HL-60 (cell line): ENCODE data around the gene GMDS.

ENCODE experiments used
- DNase-seq, 2 experiments: peaks; one replicate each; pipeline ENCODE4 v3.0.0-alpha.2; 2010 to 2020; ENCODE audit warnings: low read depth in 1 of 2, low spot score in 1 of 2
- H3K27ac ChIP-seq: fragments of 250-450 bp; sonication (Bioruptor Pico); replicated peaks from 2 replicates; pipeline ENCODE4 v1.5.1; 2020; ENCODE audit warnings: mild to moderate bottlenecking, moderate library complexity
- H3K27me3 ChIP-seq: fragments of 250-450 bp; sonication (Bioruptor Pico); 2 replicates; pipeline ENCODE4 v1.5.1; 2021; ENCODE audit warnings: mild to moderate bottlenecking, moderate library complexity; ENCODE audit not compliant: insufficient read depth, poor library complexity, severe bottlenecking
- H3K4me3 ChIP-seq: replicated peaks from 2 replicates; pipeline ENCODE4 v1.5.1; 2011; ENCODE audit warnings: mild to moderate bottlenecking, control low read depth, low read length; ENCODE audit not compliant: insufficient read depth
- CTCF ChIP-seq: IDR thresholded peaks from one replicate; pipeline ENCODE4 v1.5.1; 2011; ENCODE audit warnings: low read length, control low read depth, inconsistent platforms; ENCODE audit not compliant: insufficient read depth
- GABPA ChIP-seq: IDR thresholded peaks from 2 replicates; pipeline ENCODE4 v1.6.1; 2012; ENCODE audit warnings: low read depth
- POLR2AphosphoS5 ChIP-seq: IDR thresholded peaks from 2 replicates; pipeline ENCODE4 v1.6.1; 2012; ENCODE audit warnings: low read depth
- REST ChIP-seq: IDR thresholded peaks from 2 replicates; pipeline ENCODE4 v1.6.1; 2012; ENCODE audit warnings: low read depth; ENCODE audit not compliant: insufficient replicate concordance
- SPI1 ChIP-seq: IDR thresholded peaks from 2 replicates; pipeline ENCODE4 v1.6.1; 2012; ENCODE audit warnings: low read depth, mild to moderate bottlenecking, borderline replicate concordance

Gene GMDS

GRCh38 chr6:2044192-2044591, 201.2 kb downstream of the GMDS start:
- Histone ChIP-seq H3K27me3 (no peaks in the 10 kb centered on the region), H3K4me3 (no peak overlapping the region), H3K27ac (no peak overlapping the region)
- no peak for TF ChIP-seq GABPA
- TF ChIP-seq REST, result no peak
- TF ChIP-seq SPI1, result no peak
- no peak for TF ChIP-seq CTCF
- TF ChIP-seq POLR2AphosphoS5, result no peak
- DNase-seq, result no peak

GRCh38 chr6:2042956-2043648, 202.3 kb downstream of the GMDS start:
- no peaks in the 10 kb centered on the region for H3K27me3 ChIP-seq
- no peak overlapping the region for H3K27ac ChIP-seq
- no peak for DNase-seq
- no peak for TF ChIP-seq POLR2AphosphoS5
- TF ChIP-seq REST, result no peak
- TF ChIP-seq SPI1, result no peak
- H3K4me3 ChIP-seq, result no peak overlapping the region

- no peak for TF ChIP-seq POLR2AphosphoS5
- TF ChIP-seq GABPA, result no peak
- no peak for TF ChIP-seq CTCF
- no peak for TF ChIP-seq SPI1
- no peak for TF ChIP-seq REST
- Histone ChIP-seq H3K4me3 (no peak overlapping the region), H3K27ac (no peak overlapping the region), H3K27me3 (no peaks in the 10 kb centered on the region)
- no peak for DNase-seq
Observed at GRCh38 chr6:2038092-2038491, 207.3 kb downstream of the GMDS start.
